Measurements from ENCODE around the gene SMS.
"Not testable (repeated sequence)": the region's sequence is repeated elsewhere in the genome, so short reads cannot be mapped to it uniquely, and the experiment has no call there.

Gene SMS

DNA sequence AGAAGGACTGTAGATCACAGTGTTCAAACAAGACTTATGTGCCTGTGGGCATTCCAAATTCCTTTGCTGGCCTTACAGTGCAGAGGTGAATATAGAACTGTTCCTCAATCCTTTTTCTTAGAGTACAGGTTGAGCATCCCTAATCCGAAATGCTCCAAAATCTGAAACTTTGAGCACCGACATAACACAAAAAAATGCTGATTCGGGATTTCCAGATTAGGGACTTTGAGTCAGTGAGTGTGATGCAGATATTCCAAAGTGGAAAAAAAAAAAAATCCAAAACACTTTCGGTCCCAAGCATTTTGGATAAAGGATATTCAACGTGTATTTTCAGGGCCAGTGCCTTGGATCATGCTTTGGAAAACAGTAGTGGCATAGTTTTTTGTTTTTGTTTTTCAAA, 9.2 kb downstream of the SMS start:
- no peaks in the 10 kb centered on the region for H3K36me3 ChIP-seq (ENCODE audit: control insufficient read depth in 1 of 2, insufficient read depth in 2 of 2, low read length in 2 of 2)
- H3K4me1 ChIP-seq (ENCODE audit: control insufficient read depth in 1 of 2, insufficient read depth in 2 of 2, low read length in 2 of 2) = peaks cover 10 to 13% of the 10 kb centered on the region in 2 donors
- H3K9me3 ChIP-seq (ENCODE audit: control insufficient read depth in 1 of 2, low read length in 2 of 2) = no peaks in the 10 kb centered on the region
- no peak overlapping the region for H3K4me3 ChIP-seq (ENCODE audit: low read depth in 1 of 2, low read length in 2 of 2)
- no peaks in the 10 kb centered on the region for H3K27me3 ChIP-seq (ENCODE audit: control insufficient read depth in 1 of 2, insufficient read depth in 2 of 2, low read length in 2 of 2)
- no peak overlapping the region for H3K9ac ChIP-seq (ENCODE audit: low read depth in 1 of 2, low read length in 2 of 2)
- H3K27ac ChIP-seq (ENCODE audit: low read depth, low read length) = no peak overlapping the region

DNA sequence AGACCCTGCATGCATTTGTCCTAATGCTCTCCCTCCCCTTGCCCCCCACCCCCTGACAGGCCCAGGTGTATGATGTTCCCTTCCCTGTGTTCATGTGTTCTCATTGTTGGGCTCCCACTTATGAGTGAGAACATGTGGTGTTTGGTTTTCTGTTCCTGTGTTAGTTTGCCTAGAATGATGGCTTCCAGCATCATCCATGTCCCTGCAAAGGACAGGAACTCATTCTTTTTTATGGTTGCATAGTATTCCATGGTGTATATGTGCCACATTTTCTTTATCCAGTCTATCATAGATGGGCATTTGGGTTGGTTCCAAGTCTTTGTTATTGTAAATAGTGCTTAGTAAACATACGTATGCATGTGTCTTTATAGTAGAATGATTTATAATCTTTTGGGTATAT, 10.0 kb downstream of the SMS start:
- not testable (repeated sequence) for H3K27ac ChIP-seq (ENCODE audit: low read depth, low read length); H3K4me3 ChIP-seq (ENCODE audit: low read depth in 1 of 2, low read length in 2 of 2); H3K9ac ChIP-seq (ENCODE audit: low read depth in 1 of 2, low read length in 2 of 2); H3K9me3 ChIP-seq (ENCODE audit: control insufficient read depth in 1 of 2, low read length in 2 of 2); H3K27me3 ChIP-seq (ENCODE audit: control insufficient read depth in 1 of 2, insufficient read depth in 2 of 2, low read length in 2 of 2); H3K36me3 ChIP-seq (ENCODE audit: control insufficient read depth in 1 of 2, insufficient read depth in 2 of 2, low read length in 2 of 2)
- H3K4me1 ChIP-seq (ENCODE audit: control insufficient read depth in 1 of 2, insufficient read depth in 2 of 2, low read length in 2 of 2) = peaks cover 10 to 13% of the 10 kb centered on the region in 2 donors

DNA sequence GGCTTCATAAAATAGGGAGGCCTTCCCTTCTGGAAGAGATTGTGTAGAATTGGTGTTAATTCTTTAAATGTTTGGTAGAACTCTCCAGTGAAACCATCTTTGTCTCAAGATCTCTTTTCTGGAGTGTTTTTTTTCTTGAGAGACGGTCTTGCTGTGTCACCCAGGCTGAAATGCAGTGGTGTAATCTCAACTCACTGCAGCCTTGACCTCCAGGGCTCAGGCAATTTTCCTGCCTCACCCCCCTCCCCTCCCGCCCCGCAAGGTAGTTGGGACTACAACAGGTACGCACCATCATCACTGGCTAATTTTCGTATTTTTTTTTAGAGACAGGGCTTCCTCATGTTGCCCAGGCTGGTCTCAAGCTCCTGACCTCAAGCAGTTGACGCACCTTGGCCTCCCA, 12.1 kb downstream of the SMS start:
- H3K27ac ChIP-seq (ENCODE audit: low read depth, low read length) = no peak overlapping the region
- H3K36me3 ChIP-seq (ENCODE audit: control insufficient read depth in 1 of 2, insufficient read depth in 2 of 2, low read length in 2 of 2) = peaks cover 0 to 4% of the 10 kb centered on the region in 2 donors
- peaks cover 5 to 8% of the 10 kb centered on the region in 2 donors for H3K4me1 ChIP-seq (ENCODE audit: control insufficient read depth in 1 of 2, insufficient read depth in 2 of 2, low read length in 2 of 2)
- H3K9ac ChIP-seq (ENCODE audit: low read depth in 1 of 2, low read length in 2 of 2) = no peak overlapping the region
- H3K27me3 ChIP-seq (ENCODE audit: control insufficient read depth in 1 of 2, insufficient read depth in 2 of 2, low read length in 2 of 2) = no peaks in the 10 kb centered on the region
- no peaks in the 10 kb centered on the region for H3K9me3 ChIP-seq (ENCODE audit: control insufficient read depth in 1 of 2, low read length in 2 of 2)
- no peak overlapping the region for H3K4me3 ChIP-seq (ENCODE audit: low read depth in 1 of 2, low read length in 2 of 2)

DNA sequence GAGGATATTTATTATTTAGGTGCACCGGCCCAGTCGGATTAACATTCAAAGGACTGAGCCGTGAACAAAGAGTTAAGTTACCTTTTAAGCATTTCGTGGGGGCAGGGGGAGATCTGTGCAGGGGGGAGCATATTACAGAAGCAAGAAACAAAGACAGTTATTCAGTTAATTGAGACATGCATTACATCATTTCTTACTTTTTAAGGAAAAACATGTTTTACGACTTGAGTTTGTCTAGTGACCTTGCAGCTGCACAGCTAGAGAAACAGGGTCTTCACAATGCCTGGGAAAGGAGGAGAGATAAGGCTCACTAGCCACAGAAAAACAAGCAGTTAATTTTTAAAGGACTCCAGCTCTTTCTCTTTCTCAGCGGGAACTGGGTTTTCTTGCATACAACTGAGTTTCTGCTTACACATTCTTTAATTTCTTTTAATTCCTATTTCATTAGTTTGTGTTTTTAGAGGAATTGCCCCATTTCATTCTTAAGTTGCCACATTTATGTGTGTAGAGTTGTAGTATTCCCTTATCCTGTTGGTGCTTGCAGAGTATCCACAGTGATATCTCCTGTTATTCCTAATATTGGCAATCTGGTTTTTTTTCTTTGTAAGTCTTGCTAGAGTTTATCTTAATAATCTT, 12.8 kb downstream of the SMS start:
- not testable (repeated sequence) for H3K4me3 ChIP-seq (ENCODE audit: low read depth in 1 of 2, low read length in 2 of 2); H3K27me3 ChIP-seq (ENCODE audit: control insufficient read depth in 1 of 2, insufficient read depth in 2 of 2, low read length in 2 of 2); H3K4me1 ChIP-seq (ENCODE audit: control insufficient read depth in 1 of 2, insufficient read depth in 2 of 2, low read length in 2 of 2); H3K27ac ChIP-seq (ENCODE audit: low read depth, low read length); H3K9ac ChIP-seq (ENCODE audit: low read depth in 1 of 2, low read length in 2 of 2); H3K9me3 ChIP-seq (ENCODE audit: control insufficient read depth in 1 of 2, low read length in 2 of 2); H3K36me3 ChIP-seq (ENCODE audit: control insufficient read depth in 1 of 2, insufficient read depth in 2 of 2, low read length in 2 of 2)

DNA sequence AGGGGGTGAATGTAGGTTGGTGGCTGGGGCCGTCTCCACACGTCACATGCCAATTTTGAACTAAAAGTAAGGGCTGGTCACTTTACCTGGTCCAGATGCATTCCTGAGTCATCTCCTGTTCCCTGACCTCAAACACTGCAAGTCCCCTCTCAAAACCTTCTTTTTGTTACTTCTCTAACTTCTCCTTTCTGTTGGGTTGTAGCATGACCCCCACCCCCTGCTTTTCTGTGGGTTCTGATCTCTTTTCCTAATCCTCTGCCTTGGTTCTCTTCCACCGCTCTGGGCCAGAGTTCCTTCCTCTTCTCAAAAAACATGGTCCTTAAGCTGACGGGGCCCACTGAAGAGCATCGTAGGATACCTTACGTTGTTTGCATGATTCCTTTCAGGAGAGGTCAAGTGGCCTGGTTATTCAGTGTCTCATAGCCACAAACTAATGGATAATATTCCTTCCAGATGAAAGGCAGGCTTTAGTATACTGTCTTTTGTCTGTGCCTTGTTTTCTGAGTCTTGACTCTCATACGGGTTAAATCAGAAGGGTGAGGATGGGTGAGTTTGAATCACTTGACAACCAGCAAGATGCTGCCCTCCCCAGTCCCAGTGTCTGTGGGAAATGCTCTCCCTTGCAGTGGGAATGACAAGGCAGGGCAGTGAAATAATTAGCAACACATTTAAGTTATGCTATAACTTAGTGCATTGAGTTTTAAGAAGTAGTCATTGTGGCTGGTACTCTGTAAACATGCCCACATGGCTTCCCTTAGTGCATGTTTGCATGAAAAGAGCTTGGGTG, 15.1 kb downstream of the SMS start:
- no peaks in the 10 kb centered on the region for H3K27me3 ChIP-seq (ENCODE audit: control insufficient read depth in 1 of 2, insufficient read depth in 2 of 2, low read length in 2 of 2)
- peaks cover 0 to 5% of the 10 kb centered on the region in 2 donors for H3K4me1 ChIP-seq (ENCODE audit: control insufficient read depth in 1 of 2, insufficient read depth in 2 of 2, low read length in 2 of 2)
- no peak overlapping the region for H3K9ac ChIP-seq (ENCODE audit: low read depth in 1 of 2, low read length in 2 of 2)

DNA sequence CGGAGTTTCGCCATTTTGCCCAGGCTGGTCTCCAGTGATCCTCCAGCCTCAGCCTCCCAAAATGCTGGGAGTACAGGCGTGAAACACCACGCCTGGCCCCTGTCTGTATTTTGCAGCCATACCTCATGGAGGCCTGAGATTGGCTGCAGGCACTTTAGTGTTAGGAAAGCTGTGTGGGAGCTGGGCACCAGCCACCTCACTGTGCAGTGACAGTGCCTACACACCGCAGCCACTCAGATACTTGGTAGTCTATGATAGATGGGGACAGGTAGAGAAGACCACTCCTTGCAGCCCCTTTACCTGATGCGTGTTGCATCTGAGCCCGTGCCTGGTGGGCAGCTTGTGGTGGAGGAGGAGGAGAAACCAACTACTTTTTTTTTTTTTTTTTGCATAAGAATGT, 16.3 kb downstream of the SMS start:
- no peak overlapping the region for H3K27ac ChIP-seq (ENCODE audit: low read depth, low read length)

More for the DNA sequence above, 15.1 kb downstream of the SMS start:
- Histone ChIP-seq H3K36me3 (ENCODE audit: control insufficient read depth in 1 of 2, insufficient read depth in 2 of 2, low read length in 2 of 2) (peaks cover 0 to 4% of the 10 kb centered on the region in 2 donors), H3K27ac (ENCODE audit: low read depth, low read length) (no peak overlapping the region), H3K9me3 (ENCODE audit: control insufficient read depth in 1 of 2, low read length in 2 of 2) (no peaks in the 10 kb centered on the region), H3K4me3 (ENCODE audit: low read depth in 1 of 2, low read length in 2 of 2) (no peak overlapping the region)

DNA sequence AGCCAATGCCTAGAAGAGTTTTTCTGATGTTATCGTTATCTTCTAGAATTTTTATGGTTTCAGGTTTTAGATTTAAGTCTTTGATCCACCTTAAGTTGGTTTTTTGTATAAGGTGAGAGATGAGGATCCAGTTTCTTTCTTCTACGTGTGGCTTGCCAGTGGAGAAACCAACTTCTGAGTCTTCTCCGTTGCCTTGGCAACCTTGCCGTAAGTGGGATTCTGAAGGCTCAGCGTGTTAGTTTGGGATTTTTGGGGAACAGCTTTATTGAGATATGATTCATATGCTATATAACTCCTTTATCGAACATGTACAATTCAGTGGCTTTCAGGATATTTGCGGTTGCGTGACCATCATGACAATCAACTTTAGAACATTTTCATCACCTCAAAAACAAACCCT, 17.7 kb downstream of the SMS start:
- H3K36me3 ChIP-seq (ENCODE audit: control insufficient read depth in 1 of 2, insufficient read depth in 2 of 2, low read length in 2 of 2) = peaks cover 0 to 4% of the 10 kb centered on the region in 2 donors
- no peaks in the 10 kb centered on the region for H3K9me3 ChIP-seq (ENCODE audit: control insufficient read depth in 1 of 2, low read length in 2 of 2)
- H3K4me3 ChIP-seq (ENCODE audit: low read depth in 1 of 2, low read length in 2 of 2) = no peak overlapping the region
- H3K27me3 ChIP-seq (ENCODE audit: control insufficient read depth in 1 of 2, insufficient read depth in 2 of 2, low read length in 2 of 2) = no peaks in the 10 kb centered on the region
- peaks cover 0 to 8% of the 10 kb centered on the region in 2 donors for H3K4me1 ChIP-seq (ENCODE audit: control insufficient read depth in 1 of 2, insufficient read depth in 2 of 2, low read length in 2 of 2)
- no peak overlapping the region for H3K9ac ChIP-seq (ENCODE audit: low read depth in 1 of 2, low read length in 2 of 2)
- H3K27ac ChIP-seq (ENCODE audit: low read depth, low read length) = no peak overlapping the region

More for the DNA sequence above, 16.3 kb downstream of the SMS start:
- Histone ChIP-seq H3K4me3 (ENCODE audit: low read depth in 1 of 2, low read length in 2 of 2) (no peak overlapping the region), H3K36me3 (ENCODE audit: control insufficient read depth in 1 of 2, insufficient read depth in 2 of 2, low read length in 2 of 2) (peaks cover 0 to 4% of the 10 kb centered on the region in 2 donors), H3K27me3 (ENCODE audit: control insufficient read depth in 1 of 2, insufficient read depth in 2 of 2, low read length in 2 of 2) (no peaks in the 10 kb centered on the region), H3K4me1 (ENCODE audit: control insufficient read depth in 1 of 2, insufficient read depth in 2 of 2, low read length in 2 of 2) (peaks cover 0 to 8% of the 10 kb centered on the region in 2 donors), H3K9me3 (ENCODE audit: control insufficient read depth in 1 of 2, low read length in 2 of 2) (no peaks in the 10 kb centered on the region), H3K9ac (ENCODE audit: low read depth in 1 of 2, low read length in 2 of 2) (no peak overlapping the region)

DNA sequence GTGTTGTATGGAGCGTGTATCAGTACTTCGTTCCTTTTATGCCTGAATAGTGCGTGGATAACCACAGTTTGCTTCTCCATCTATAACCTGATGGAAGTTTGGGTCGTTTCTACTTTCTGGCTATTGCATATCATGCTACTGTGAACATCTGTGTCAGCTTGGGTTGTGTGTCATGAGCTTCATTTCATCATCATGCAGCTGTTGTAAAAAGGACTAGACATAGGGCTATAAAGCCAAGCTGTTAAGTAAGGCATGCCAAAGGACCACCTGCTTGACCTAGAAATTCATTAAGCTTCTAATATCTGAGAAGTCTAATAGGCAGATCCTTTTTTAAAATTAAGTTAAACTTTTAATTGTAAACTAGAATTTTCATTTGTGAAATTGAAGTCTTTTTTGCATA, 18.4 kb downstream of the SMS start:
- Histone ChIP-seq H3K4me3 (ENCODE audit: low read depth in 1 of 2, low read length in 2 of 2) (no peak overlapping the region), H3K4me1 (ENCODE audit: control insufficient read depth in 1 of 2, insufficient read depth in 2 of 2, low read length in 2 of 2) (peaks cover 0 to 8% of the 10 kb centered on the region in 2 donors), H3K27me3 (ENCODE audit: control insufficient read depth in 1 of 2, insufficient read depth in 2 of 2, low read length in 2 of 2) (no peaks in the 10 kb centered on the region), H3K36me3 (ENCODE audit: control insufficient read depth in 1 of 2, insufficient read depth in 2 of 2, low read length in 2 of 2) (peaks cover 0 to 4% of the 10 kb centered on the region in 2 donors), H3K9ac (ENCODE audit: low read depth in 1 of 2, low read length in 2 of 2) (no peak overlapping the region), H3K9me3 (ENCODE audit: control insufficient read depth in 1 of 2, low read length in 2 of 2) (no peaks in the 10 kb centered on the region), H3K27ac (ENCODE audit: low read depth, low read length) (no peak overlapping the region)

DNA sequence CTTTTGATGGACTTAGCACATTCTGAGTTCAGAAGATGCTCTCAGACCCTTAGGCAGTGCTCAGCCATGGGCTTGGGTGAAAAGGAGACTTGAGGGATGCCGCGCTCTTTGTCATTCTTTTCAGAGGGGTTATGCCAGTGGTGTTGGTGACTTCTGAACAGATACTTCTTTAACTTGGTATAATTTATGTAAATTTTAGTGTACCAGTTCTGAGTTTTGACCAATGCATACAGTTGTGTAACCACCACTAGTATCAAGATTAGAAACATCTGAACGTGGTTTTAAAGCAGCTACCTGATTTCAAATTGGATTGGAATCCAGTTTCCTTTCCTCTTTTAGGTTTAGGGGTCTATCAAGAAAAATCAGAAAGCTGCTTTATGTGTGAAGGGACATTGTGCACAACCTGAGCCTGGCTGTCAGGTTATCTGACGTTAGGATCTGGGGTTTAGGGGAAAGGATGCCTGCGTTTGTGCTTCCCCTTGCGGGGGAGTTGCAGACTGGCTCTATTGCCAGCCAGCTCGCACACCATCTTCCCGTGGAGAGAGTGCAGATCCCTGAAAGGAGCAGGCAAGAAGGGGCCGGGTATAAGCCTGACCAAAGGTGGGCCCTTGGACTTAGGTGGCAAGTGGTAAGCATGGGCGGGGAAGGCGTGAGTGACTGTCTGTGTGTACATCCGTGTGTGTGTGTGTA, 19.0 kb downstream of the SMS start:
- no peaks in the 10 kb centered on the region for H3K9me3 ChIP-seq (ENCODE audit: control insufficient read depth in 1 of 2, low read length in 2 of 2)
- no peak overlapping the region for H3K27ac ChIP-seq (ENCODE audit: low read depth, low read length)
- no peaks in the 10 kb centered on the region for H3K27me3 ChIP-seq (ENCODE audit: control insufficient read depth in 1 of 2, insufficient read depth in 2 of 2, low read length in 2 of 2)
- H3K36me3 ChIP-seq (ENCODE audit: control insufficient read depth in 1 of 2, insufficient read depth in 2 of 2, low read length in 2 of 2) = peaks cover 0 to 4% of the 10 kb centered on the region in 2 donors
- H3K4me1 ChIP-seq (ENCODE audit: control insufficient read depth in 1 of 2, insufficient read depth in 2 of 2, low read length in 2 of 2) = peaks cover 0 to 8% of the 10 kb centered on the region in 2 donors
- H3K4me3 ChIP-seq (ENCODE audit: low read depth in 1 of 2, low read length in 2 of 2) = no peak overlapping the region
- no peak overlapping the region for H3K9ac ChIP-seq (ENCODE audit: low read depth in 1 of 2, low read length in 2 of 2)

All from duodenal mucosa (tissue), 2 donors.